T-cell (primary cell): Measurements from ENCODE around the gene SCN10A. TPM values are rescaled to one million over a fixed set of nuclear protein-coding genes. Genes with fewer than 3 reads are reported as not detected.

Source experiments
- ATAC-seq, 4 experiments: fragments of 200-7000 bp in 3 of 4; fragments of 150-1000 bp in 1 of 4; cut with Tn5 transposase; replicated peaks in 1 of 4; 1 replicate in 3 of 4; 2 replicates in 1 of 4; pipeline ENCODE4 v1.10.0; 2021; ENCODE audit warnings: moderate library complexity in 3 of 4, mild to moderate bottlenecking in 2 of 4, moderate number of reproducible peaks in 1 of 4
- CTCF ChIA-PET, 2 donors: fragments of 300-600 bp; sonication (Branson Sonifier 250); formaldehyde crosslinking; loops; one replicate each; lab custom pipeline; 2022; ENCODE audit warnings: antibody characterized with exemption in 2 of 2; lab: Charles Lee
- POLR2A ChIA-PET, 2 donors: fragments of 300-600 bp; sonication (Branson Sonifier 250); formaldehyde crosslinking; loops; one replicate each; lab custom pipeline; 2022; ENCODE audit warnings: antibody characterized with exemption in 2 of 2; lab: Charles Lee
- DNase-seq, 35 experiments: peaks; one replicate each; pipeline versions ENCODE4 v3.0.0 to v3.0.0-alpha.2; 2013 to 2023
- H3K27ac ChIP-seq: one replicate; pipeline ENCODE4 v1.5.1; 2013; ENCODE audit warnings: low read length
- H3K27me3 ChIP-seq, 2 experiments: replicated peaks in 1 of 2; 1 replicate in 1 of 2; 2 replicates in 1 of 2; pipeline versions ENCODE4 v1.6.1 to v1.7.0; 2013; ENCODE audit warnings: low read length in 1 of 2, mixed read lengths in 1 of 2; ENCODE audit not compliant: control insufficient read depth in 2 of 2, insufficient read depth in 2 of 2; ENCODE audit errors: extremely low read depth in 1 of 2
- H3K36me3 ChIP-seq, 2 donors: 1 replicate in 1 of 2; 2 replicates in 1 of 2; pipeline versions ENCODE4 v1.6.1 to v1.7.0; 2013; ENCODE audit warnings: low read length in 1 of 2; ENCODE audit not compliant: control insufficient read depth in 2 of 2, insufficient read depth in 1 of 2; ENCODE audit errors: extremely low read depth in 1 of 2
- H3K4me1 ChIP-seq, 2 experiments: 1 replicate in 1 of 2; 2 replicates in 1 of 2; pipeline versions ENCODE4 v1.6.1 to v1.7.0; 2013; ENCODE audit warnings: low read length in 2 of 2, mixed read lengths in 1 of 2; ENCODE audit not compliant: insufficient read depth in 2 of 2, control insufficient read depth in 1 of 2; ENCODE audit errors: extremely low read depth in 1 of 2
- H3K4me3 ChIP-seq, 2 donors: 1 replicate in 1 of 2; 2 replicates in 1 of 2; pipeline versions ENCODE4 v1.5.1 to v1.7.0; 2013; ENCODE audit warnings: mild to moderate bottlenecking in 2 of 2, low read length in 1 of 2, moderate library complexity in 1 of 2; ENCODE audit not compliant: control insufficient read depth in 1 of 2; ENCODE audit errors: extremely low read depth in 1 of 2
- H3K9me3 ChIP-seq: 2 replicates; pipeline ENCODE4 v1.7.0; 2013
- H3K27ac Mint-ChIP-seq, 2 donors: one replicate each; pipeline ENCODE4 v1.8.0; 2020 to 2021; ENCODE audit warnings: mild to moderate bottlenecking in 2 of 2, mixed read lengths in 2 of 2
- H3K27me3 Mint-ChIP-seq, 2 donors: one replicate each; pipeline ENCODE4 v1.8.0; 2021 to 2022; ENCODE audit warnings: mixed read lengths in 2 of 2
- H3K36me3 Mint-ChIP-seq: one replicate; pipeline ENCODE4 v1.8.0; 2021; ENCODE audit warnings: mixed read lengths
- H3K4me1 Mint-ChIP-seq, 3 donors: one replicate each; pipeline ENCODE4 v1.8.0; 2020 to 2022; ENCODE audit warnings: mixed read lengths in 3 of 3, mild to moderate bottlenecking in 1 of 3
- H3K4me3 Mint-ChIP-seq, 3 donors: one replicate each; pipeline ENCODE4 v1.8.0; 2020 to 2022; ENCODE audit warnings: mild to moderate bottlenecking in 3 of 3, mixed read lengths in 3 of 3, moderate library complexity in 3 of 3
- H3K9me3 Mint-ChIP-seq, 3 donors: one replicate each; pipeline ENCODE4 v1.8.0; 2020 to 2022; ENCODE audit warnings: mixed read lengths in 3 of 3
- WGBS: methylation state at CpG from one replicate; pipeline ENCODE4 v1.1.5; 2013; ENCODE audit warnings: missing lambda C conversion rate; ENCODE audit not compliant: insufficient coverage; 5-methylcytosine and 5-hydroxymethylcytosine counted together
- total RNA-seq, 35 experiments: library from RNA in 6 of 35; stranded (reverse) in 6 of 35; fragments of 120-200 nt in 1 of 35; gene quantifications; one replicate each; pipeline versions ENCODE4 v1.2.1 to v1.2.4 and lab custom pipeline; 2013 to 2026

Gene SCN10A
- total RNA-seq, 5 donors from 2014 or later (not counting 1 experiment from before 2014, with no cell fraction given), result not detected

- Mint-ChIP-seq H3K36me3 (no peaks in the 10 kb centered on the region), H3K27me3 (peaks cover 3 to 12% of the 10 kb centered on the region in 2 donors), H3K9me3 (peaks cover 2 to 10% (median 5%) of the 10 kb centered on the region in 3 donors), H3K27ac (no peak overlapping the region), H3K4me3 (no peak overlapping the region), H3K4me1 (no peaks in the 10 kb centered on the region)
- H3K9me3 ChIP-seq, result no peaks in the 10 kb centered on the region
- ATAC-seq (no peak), DNase-seq (no peak)
- H3K36me3 ChIP-seq, result no peaks in the 10 kb centered on the region
- no peak overlapping the region for H3K27ac ChIP-seq
- ChIA-PET POLR2A (no interaction called here), CTCF (no interaction called here)
- no peaks in the 10 kb centered on the region for H3K4me1 ChIP-seq
- no peaks in the 10 kb centered on the region for H3K27me3 ChIP-seq
- WGBS, result 18% methylated on average over 1 of the region's 1 CpG
- no peak overlapping the region for H3K4me3 ChIP-seq
Measured at GRCh38 chr3:38805004-38805403, 11.0 kb downstream of the SCN10A start.

- Mint-ChIP-seq H3K36me3 (no peaks in the 10 kb centered on the region), H3K4me1 (no peaks in the 10 kb centered on the region), H3K4me3 (no peak overlapping the region), H3K9me3 (peaks cover 0 to 4% (median 0%) of the 10 kb centered on the region in 3 donors), H3K27ac (no peak overlapping the region), H3K27me3 (peaks cover 11 to 21% of the 10 kb centered on the region in 2 donors)
- Histone ChIP-seq H3K36me3 (no peaks in the 10 kb centered on the region), H3K27ac (no peak overlapping the region), H3K27me3 (peaks cover 0 to 6% of the 10 kb centered on the region in 2 experiments), H3K4me1 (no peaks in the 10 kb centered on the region), H3K4me3 (no peak overlapping the region), H3K9me3 (no peaks in the 10 kb centered on the region)
- DNase-seq (no peak), ATAC-seq (no peak)
- WGBS, result 80% methylated on average over 1 of the region's 1 CpG
- POLR2A ChIA-PET, result no interaction called here
- CTCF ChIA-PET, result no interaction called here
Measured at GRCh38 chr3:38800511-38800910, 15.5 kb downstream of the SCN10A start.

GRCh38 chr3:38793721-38794120, 22.3 kb downstream of the SCN10A start:
- H3K4me3 Mint-ChIP-seq, result no peak overlapping the region
- ATAC-seq, result no peak
- H3K27ac Mint-ChIP-seq, result no peak overlapping the region
- ChIA-PET CTCF (no interaction called here), POLR2A (no interaction called here)
- Histone ChIP-seq H3K27me3 (peaks cover 0 to 1% of the 10 kb centered on the region in 2 experiments), H3K27ac (no peak overlapping the region), H3K36me3 (no peaks in the 10 kb centered on the region), H3K4me3 (no peak overlapping the region), H3K4me1 (no peaks in the 10 kb centered on the region), H3K9me3 (no peaks in the 10 kb centered on the region)
- H3K4me1 Mint-ChIP-seq, result no peaks in the 10 kb centered on the region
- no peaks in the 10 kb centered on the region for H3K36me3 Mint-ChIP-seq
- H3K27me3 Mint-ChIP-seq, result peaks cover 14 to 18% of the 10 kb centered on the region in 2 donors
- no peak for DNase-seq
- H3K9me3 Mint-ChIP-seq, result no peaks in the 10 kb centered on the region
- WGBS, result 90% methylated on average over 4 of the region's 8 CpGs

DNA sequence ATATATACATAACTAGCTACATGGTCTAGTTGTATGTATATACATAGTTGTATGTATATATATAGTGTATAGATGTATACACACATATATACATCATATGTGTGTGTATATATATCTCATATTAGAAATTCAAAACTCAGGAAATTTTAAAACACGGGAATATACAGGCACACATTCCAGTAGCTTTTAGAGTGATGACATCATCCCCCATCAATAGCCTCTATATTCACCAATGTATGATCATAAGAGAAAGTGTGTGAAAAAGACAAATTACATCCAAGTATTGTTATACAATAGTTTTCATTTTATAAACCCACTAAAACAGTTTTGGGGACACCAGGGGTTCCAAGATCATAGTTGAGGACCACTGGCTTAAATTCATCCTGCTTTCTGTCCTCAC, 23.0 kb downstream of the SCN10A start:
- Histone ChIP-seq H3K27ac (no peak overlapping the region), H3K4me1 (no peaks in the 10 kb centered on the region), H3K4me3 (no peak overlapping the region), H3K27me3 (no peaks in the 10 kb centered on the region), H3K9me3 (no peaks in the 10 kb centered on the region), H3K36me3 (no peaks in the 10 kb centered on the region)
- H3K4me3 Mint-ChIP-seq, result no peak overlapping the region
- ATAC-seq (no peak), DNase-seq (no peak)
- ChIA-PET CTCF (no interaction called here), POLR2A (no interaction called here)
- no peaks in the 10 kb centered on the region for H3K9me3 Mint-ChIP-seq
- H3K4me1 Mint-ChIP-seq, result no peaks in the 10 kb centered on the region
- H3K27me3 Mint-ChIP-seq, result peaks cover 15 to 16% of the 10 kb centered on the region in 2 donors
- H3K27ac Mint-ChIP-seq, result no peak overlapping the region
- no peaks in the 10 kb centered on the region for H3K36me3 Mint-ChIP-seq
- WGBS, result no CpG with 5 or more reads among the region's 1 CpG

GRCh38 chr3:38782148-38782547, 33.9 kb downstream of the SCN10A start:
- Histone ChIP-seq H3K4me3 (no peak overlapping the region), H3K36me3 (no peaks in the 10 kb centered on the region), H3K4me1 (no peaks in the 10 kb centered on the region), H3K9me3 (no peaks in the 10 kb centered on the region), H3K27me3 (peaks cover 0 to 2% of the 10 kb centered on the region in 2 experiments), H3K27ac (no peak overlapping the region)
- no peak for ATAC-seq
- H3K4me1 Mint-ChIP-seq, result no peaks in the 10 kb centered on the region
- DNase-seq, result no peak
- H3K4me3 Mint-ChIP-seq, result no peak overlapping the region
- no peaks in the 10 kb centered on the region for H3K36me3 Mint-ChIP-seq
- H3K27me3 Mint-ChIP-seq, result peaks cover 14 to 19% of the 10 kb centered on the region in 2 donors
- H3K27ac Mint-ChIP-seq, result no peak overlapping the region
- WGBS, result 63% methylated on average over 3 of the region's 4 CpGs
- POLR2A ChIA-PET, result no interaction called here
- H3K9me3 Mint-ChIP-seq, result peaks cover 4 to 10% (median 5%) of the 10 kb centered on the region in 3 donors
- CTCF ChIA-PET, result no interaction called here

- peaks cover 25 to 28% of the 10 kb centered on the region in 2 donors for H3K27me3 Mint-ChIP-seq
- H3K9me3 Mint-ChIP-seq, result peaks cover 4 to 14% (median 11%) of the 10 kb centered on the region in 3 donors
- ATAC-seq (no peak), DNase-seq (no peak)
- Histone ChIP-seq H3K9me3 (no peaks in the 10 kb centered on the region), H3K27me3 (peaks cover 0 to 14% of the 10 kb centered on the region in 2 experiments), H3K36me3 (no peaks in the 10 kb centered on the region), H3K4me3 (no peak overlapping the region), H3K27ac (no peak overlapping the region), H3K4me1 (no peaks in the 10 kb centered on the region)
- no peak overlapping the region for H3K27ac Mint-ChIP-seq
- H3K36me3 Mint-ChIP-seq, result no peaks in the 10 kb centered on the region
- H3K4me1 Mint-ChIP-seq, result no peaks in the 10 kb centered on the region
- CTCF ChIA-PET, result no interaction called here
- no peak overlapping the region for H3K4me3 Mint-ChIP-seq
- POLR2A ChIA-PET, result interaction anchor here in 1 of 2 donors (0.6 kb wide), 1 partner anchor 153 kb away, joined by 4 read pairs; no protein-coding TSS in a partner anchor
Measured at GRCh38 chr3:38773528-38773927, 42.5 kb downstream of the SCN10A start.

DNA sequence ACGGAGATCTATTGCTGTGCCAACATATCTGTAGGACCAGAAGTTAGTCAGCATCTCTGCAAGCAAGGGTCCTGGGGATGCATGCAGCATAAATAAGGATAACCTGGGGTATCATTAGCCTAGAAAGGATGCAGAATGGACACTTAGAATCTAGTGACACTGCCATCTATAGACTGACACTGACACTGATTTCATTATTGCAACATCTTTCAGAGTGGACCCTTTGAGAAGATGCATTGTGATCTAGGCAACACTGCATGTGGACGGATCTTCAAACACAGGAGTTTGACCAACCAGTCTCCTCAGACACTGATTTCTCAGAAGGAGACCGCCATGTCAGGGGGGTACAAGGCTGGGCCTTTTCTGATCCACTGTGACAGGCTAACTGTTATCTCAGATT, 52.4 kb downstream of the SCN10A start:
- DNase-seq, result no peak
- no peak overlapping the region for H3K27ac ChIP-seq
- ChIA-PET CTCF (no interaction called here), POLR2A (no interaction called here)
- Mint-ChIP-seq H3K27ac (no peak overlapping the region), H3K36me3 (no peaks in the 10 kb centered on the region), H3K9me3 (peaks cover 0 to 11% (median 5%) of the 10 kb centered on the region in 3 donors), H3K27me3 (peaks cover 3 to 13% of the 10 kb centered on the region in 2 donors), H3K4me3 (no peak overlapping the region), H3K4me1 (no peaks in the 10 kb centered on the region)
- ATAC-seq, result no peak
- H3K9me3 ChIP-seq, result no peaks in the 10 kb centered on the region
- 76% methylated on average over 3 of the region's 3 CpGs for WGBS
- H3K4me3 ChIP-seq, result no peak overlapping the region
- no peaks in the 10 kb centered on the region for H3K36me3 ChIP-seq
- H3K4me1 ChIP-seq, result no peaks in the 10 kb centered on the region
- peaks cover 0 to 2% of the 10 kb centered on the region in 2 experiments for H3K27me3 ChIP-seq
